Activated CD4-positive, alpha-beta T cell treated with anti-CD3 and anti-CD28 coated beads, Interleukin-2, amount 10 ng/mL, durations not matched to agents 24 days and 14 days (primary cell): Measurements from ENCODE around the gene TMEM222. TPM values are rescaled to one million over a fixed set of nuclear protein-coding genes. Genes with fewer than 3 reads are reported as not detected.
A peak's percentile ranks its signal among the peaks of the same experiment; 100 is the strongest.

Experiments used
- DNase-seq: peaks from one replicate; pipeline ENCODE4 v3.0.0; 2022
- H3K27ac Mint-ChIP-seq: one replicate; pipeline ENCODE4 v1.8.0; 2022; ENCODE audit warnings: mild to moderate bottlenecking, mixed read lengths
- H3K27me3 Mint-ChIP-seq: one replicate; pipeline ENCODE4 v1.8.0; 2022; ENCODE audit warnings: mixed read lengths
- H3K36me3 Mint-ChIP-seq: one replicate; pipeline ENCODE4 v1.8.0; 2022; ENCODE audit warnings: low read depth, mild to moderate bottlenecking, mixed read lengths
- H3K4me1 Mint-ChIP-seq: one replicate; pipeline ENCODE4 v1.8.0; 2021; ENCODE audit warnings: mixed read lengths
- H3K4me3 Mint-ChIP-seq: one replicate; pipeline ENCODE4 v1.8.0; 2022; ENCODE audit warnings: mild to moderate bottlenecking, moderate library complexity, mixed read lengths
- H3K9me3 Mint-ChIP-seq: one replicate; pipeline ENCODE4 v1.8.0; 2021; ENCODE audit warnings: mixed read lengths
- intact Hi-C: fragments of 100-400 bp; cut with micrococcal nuclease; formaldehyde crosslinking; loops from one replicate; pipeline ENCODE4 v1.15.1; 2023
- total RNA-seq: library from RNA; stranded (reverse); gene quantifications from 2 replicates; pipeline ENCODE4 v1.2.3, GENCODE V29; 2022

TMEM222 gene
- total RNA-seq, 1 donor from 2014 or later = 39.6 TPM

GRCh38 chr1:27341525-27342252, 19.7 kb downstream of the TMEM222 start, which contains the start of gene SYTL1:
SYTL1 (plus strand) TSS chr1:27342022; CDS start chr1:27345335, 3,313 bp downstream.
- Mint-ChIP-seq H3K4me1 (peaks cover 59% of the 10 kb centered on the region), H3K9me3 (no peaks in the 10 kb centered on the region)
- intact Hi-C loops = loop anchor here (1.0 kb wide), 2 partner anchors 8 to 19 kb away; partner anchors contain the start of gene TMEM222

DNA sequence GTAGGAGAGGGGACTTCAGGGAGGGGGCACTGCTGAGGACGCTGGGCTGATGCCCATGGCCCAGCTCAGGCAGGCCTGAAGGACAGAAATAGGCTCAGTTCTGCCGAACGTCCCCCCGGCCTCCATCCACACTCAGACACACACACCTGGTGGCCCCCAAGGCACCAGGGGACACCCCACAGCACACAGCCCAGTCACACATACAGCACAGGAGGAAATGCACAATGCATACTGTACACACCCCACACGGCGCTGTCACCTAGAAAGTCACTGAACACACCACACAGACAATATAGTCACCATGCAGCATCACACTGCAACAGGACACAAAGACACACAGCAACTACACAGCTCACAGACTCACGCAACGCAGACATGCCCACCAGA, 20.4 kb downstream of the TMEM222 start:
- intact Hi-C loops = no loop called here
- Mint-ChIP-seq H3K4me1 (peaks cover 59% of the 10 kb centered on the region), H3K4me3 (peak overlapping the region; percentile 86), H3K27ac (peak overlapping the region; percentile 87), H3K36me3 (peaks cover 18% of the 10 kb centered on the region), H3K27me3 (no peaks in the 10 kb centered on the region), H3K9me3 (no peaks in the 10 kb centered on the region)
- peak; percentile 77 for DNase-seq

More at GRCh38 chr1:27341525-27342252, 19.7 kb downstream of the TMEM222 start, which contains the start of gene SYTL1:
- H3K27ac Mint-ChIP-seq = peak within 1 kb of the TSS; percentile 87
- peaks cover 18% of the 10 kb centered on the region for H3K36me3 Mint-ChIP-seq
- no peaks in the 10 kb centered on the region for H3K27me3 Mint-ChIP-seq
- peak within 1 kb of the TSS; percentile 86 for H3K4me3 Mint-ChIP-seq
- peak; percentile 90 for DNase-seq

- H3K4me1 Mint-ChIP-seq = peaks cover 61% of the 10 kb centered on the region
Measured at GRCh38 chr1:27342778-27343638, 21.0 kb downstream of the TMEM222 start.

GRCh38 chr1:27343639-27344025, 21.7 kb downstream of the TMEM222 start:
- peak; percentile 70 for DNase-seq
- intact Hi-C loops = no loop called here
- Mint-ChIP-seq H3K27me3 (no peaks in the 10 kb centered on the region), H3K9me3 (no peaks in the 10 kb centered on the region), H3K4me1 (peaks cover 62% of the 10 kb centered on the region), H3K4me3 (peak overlapping the region; percentile 86), H3K36me3 (peaks cover 21% of the 10 kb centered on the region), H3K27ac (peak overlapping the region; percentile 87)

More at GRCh38 chr1:27342778-27343638, 21.0 kb downstream of the TMEM222 start:
- no peaks in the 10 kb centered on the region for H3K27me3 Mint-ChIP-seq
- intact Hi-C loops = no loop called here
- peak; percentile 93 for DNase-seq
- no peaks in the 10 kb centered on the region for H3K9me3 Mint-ChIP-seq
- peaks cover 19% of the 10 kb centered on the region for H3K36me3 Mint-ChIP-seq
- H3K4me3 Mint-ChIP-seq = peak overlapping the region; percentile 86
- H3K27ac Mint-ChIP-seq = peak overlapping the region; percentile 87

- no peaks in the 10 kb centered on the region for H3K27me3 Mint-ChIP-seq
- peaks cover 47% of the 10 kb centered on the region for H3K4me1 Mint-ChIP-seq
- H3K27ac Mint-ChIP-seq = no peak overlapping the region
- H3K9me3 Mint-ChIP-seq = no peaks in the 10 kb centered on the region
- intact Hi-C loops = no loop called here
- peak overlapping the region; percentile 27 for H3K4me3 Mint-ChIP-seq
- DNase-seq = no peak
- peaks cover 19% of the 10 kb centered on the region for H3K36me3 Mint-ChIP-seq
Measured at GRCh38 chr1:27345272-27345671, 23.3 kb downstream of the TMEM222 start.

DNA sequence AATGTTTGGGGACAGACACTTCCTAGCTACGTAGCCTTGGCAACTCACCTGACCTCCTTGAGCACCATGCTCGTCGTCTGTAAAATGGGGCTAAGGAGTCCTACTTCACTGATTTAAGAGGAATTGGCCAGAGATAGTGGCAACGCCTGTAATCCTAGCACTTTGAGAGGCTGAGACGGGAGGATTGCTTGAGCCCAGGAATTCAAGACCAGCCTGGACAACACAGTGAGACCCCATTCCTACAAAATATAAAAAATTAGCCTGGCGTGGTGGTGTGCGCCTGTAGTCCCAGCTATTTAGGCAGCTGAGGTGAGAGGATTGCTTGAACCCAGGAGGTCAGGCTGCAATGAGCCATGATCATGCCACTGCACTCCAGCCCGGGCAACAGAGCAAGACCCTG, 24.4 kb downstream of the TMEM222 start:
- intact Hi-C loops = no loop called here
- no peaks in the 10 kb centered on the region for H3K27me3 Mint-ChIP-seq
- peaks cover 39% of the 10 kb centered on the region for H3K4me1 Mint-ChIP-seq
- DNase-seq = no peak
- peak overlapping the region; percentile 26 for H3K4me3 Mint-ChIP-seq
- no peaks in the 10 kb centered on the region for H3K9me3 Mint-ChIP-seq
- peaks cover 19% of the 10 kb centered on the region for H3K36me3 Mint-ChIP-seq
- H3K27ac Mint-ChIP-seq = peak overlapping the region; percentile 34

DNA sequence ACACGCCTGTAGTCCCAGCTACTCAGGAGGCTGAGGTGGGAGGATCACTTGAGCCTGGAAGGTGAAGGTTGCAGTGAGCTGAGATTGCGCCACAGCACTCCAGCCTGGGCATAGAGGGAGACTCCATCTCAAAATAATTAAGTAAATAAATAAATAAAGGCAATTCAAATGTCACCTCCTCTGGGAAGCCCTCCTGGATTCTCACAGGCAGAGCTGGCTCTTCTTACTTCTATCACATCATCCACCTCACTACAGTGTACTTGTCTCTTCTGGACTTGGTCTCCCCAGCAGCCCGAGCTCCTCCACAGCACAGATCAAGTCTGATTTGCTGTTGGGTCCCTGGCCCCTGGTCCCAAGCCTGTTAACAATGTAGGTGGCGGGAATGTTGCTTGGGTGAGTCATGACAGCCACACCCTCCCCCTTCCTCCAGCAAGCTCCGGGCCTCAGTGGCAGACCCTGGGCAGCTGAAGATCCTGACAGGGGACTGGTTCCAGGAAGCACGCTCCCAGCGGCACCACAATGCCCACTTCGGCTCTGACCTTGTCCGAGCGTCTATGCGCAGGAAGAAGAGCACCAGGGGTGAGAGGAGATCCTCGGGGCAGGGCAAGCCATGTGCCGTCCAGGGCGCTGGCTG, 25.1 kb downstream of the TMEM222 start:
- intact Hi-C loops = no loop called here
- H3K36me3 Mint-ChIP-seq = peaks cover 20% of the 10 kb centered on the region

GRCh38 chr1:27348861-27349783, 27.2 kb downstream of the TMEM222 start:
- Mint-ChIP-seq H3K27me3 (no peaks in the 10 kb centered on the region), H3K4me3 (peak overlapping the region; percentile 51), H3K4me1 (peaks cover 14% of the 10 kb centered on the region), H3K36me3 (peaks cover 21% of the 10 kb centered on the region), H3K27ac (no peak overlapping the region), H3K9me3 (no peaks in the 10 kb centered on the region)
- DNase-seq = peak; percentile 82
- intact Hi-C loops = loop anchor here (1.0 kb wide), 1 partner anchor 8 kb away; no protein-coding TSS in a partner anchor

More for the DNA sequence above, 25.1 kb downstream of the TMEM222 start:
- DNase-seq = no peak
- Mint-ChIP-seq H3K9me3 (no peaks in the 10 kb centered on the region), H3K27me3 (no peaks in the 10 kb centered on the region), H3K4me3 (no peak overlapping the region), H3K27ac (no peak overlapping the region), H3K4me1 (peaks cover 32% of the 10 kb centered on the region)

DNA sequence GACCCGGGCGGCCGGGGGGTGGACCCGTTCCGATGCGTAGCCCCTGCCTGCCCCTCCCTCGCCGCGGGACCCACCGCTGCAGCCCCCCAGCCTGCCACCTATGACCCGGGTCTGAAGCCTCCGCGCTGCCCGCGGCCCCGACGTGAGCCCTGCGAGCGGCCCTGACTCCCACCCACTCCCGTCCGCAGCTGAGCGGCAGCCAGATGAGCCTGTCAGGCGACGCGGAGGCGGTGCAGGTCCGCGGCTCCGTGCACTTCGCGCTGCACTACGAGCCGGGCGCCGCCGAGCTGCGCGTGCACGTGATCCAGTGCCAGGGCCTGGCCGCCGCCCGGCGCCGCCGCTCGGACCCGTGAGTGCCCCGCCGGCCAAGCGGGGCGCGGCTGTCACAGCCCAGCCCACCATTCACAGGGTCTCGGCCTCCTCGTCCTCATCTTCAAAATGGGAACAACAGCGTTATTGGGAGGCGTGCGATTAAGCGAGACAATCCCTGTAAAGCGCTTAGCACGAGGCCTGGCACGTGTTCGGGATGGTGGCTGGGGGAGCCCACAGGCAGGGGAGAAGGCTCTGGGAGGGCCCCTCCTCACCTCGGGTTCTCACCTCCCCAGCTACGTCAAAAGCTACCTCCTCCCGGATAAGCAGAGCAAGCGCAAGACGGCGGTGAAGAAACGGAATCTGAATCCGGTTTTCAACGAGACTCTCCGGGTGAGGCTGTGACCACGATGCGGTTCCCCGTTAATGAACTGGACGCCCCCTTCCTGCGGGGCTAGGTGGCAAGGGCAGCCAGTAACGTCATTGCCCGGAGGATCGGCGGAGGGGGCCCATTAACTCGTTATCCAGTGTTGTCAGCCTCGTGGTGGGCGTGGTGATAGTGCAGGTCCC, 28.1 kb downstream of the TMEM222 start:
- H3K4me1 Mint-ChIP-seq = peaks cover 9% of the 10 kb centered on the region
- intact Hi-C loops = loop anchor here (1.0 kb wide), 1 partner anchor 9 kb away; no protein-coding TSS in a partner anchor
- peaks cover 19% of the 10 kb centered on the region for H3K36me3 Mint-ChIP-seq
- H3K9me3 Mint-ChIP-seq = no peaks in the 10 kb centered on the region
- no peak overlapping the region for H3K27ac Mint-ChIP-seq
- no peak overlapping the region for H3K4me3 Mint-ChIP-seq
- no peak for DNase-seq
- H3K27me3 Mint-ChIP-seq = no peaks in the 10 kb centered on the region

- Mint-ChIP-seq H3K4me3 (no peak overlapping the region), H3K36me3 (peaks cover 20% of the 10 kb centered on the region), H3K4me1 (peaks cover 9% of the 10 kb centered on the region)
Measured at GRCh38 chr1:27350663-27351540, 28.9 kb downstream of the TMEM222 start.

DNA sequence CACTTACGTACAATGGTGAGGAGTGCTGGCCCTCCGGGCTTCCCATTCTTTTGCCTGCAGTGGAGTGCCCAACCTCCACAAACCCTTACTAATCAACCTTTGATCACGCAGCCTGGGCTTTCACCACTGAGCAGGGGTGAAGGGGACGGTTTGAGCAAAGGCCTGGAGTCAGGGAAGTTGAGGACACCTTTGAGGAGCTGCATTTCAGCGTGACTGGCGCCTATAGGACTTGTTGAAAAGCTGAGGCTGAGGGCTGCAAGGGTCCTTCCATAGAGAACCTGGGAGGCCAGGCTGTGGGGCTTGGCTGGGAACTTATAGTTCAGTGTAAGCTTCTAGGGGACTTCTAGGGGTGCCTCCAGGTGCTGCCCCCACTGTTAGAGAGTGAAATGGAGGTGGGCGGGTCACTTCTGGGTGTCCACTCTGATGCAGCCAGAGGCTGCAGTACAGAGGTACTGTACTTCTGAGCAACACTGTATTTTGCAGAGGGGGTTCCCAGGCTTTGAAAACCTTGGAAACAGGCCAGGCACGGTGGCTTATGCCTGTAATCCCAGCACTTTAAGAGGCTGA, 29.7 kb downstream of the TMEM222 start:
- no peak for DNase-seq
- intact Hi-C loops = no loop called here
- peaks cover 8% of the 10 kb centered on the region for H3K4me1 Mint-ChIP-seq
- no peaks in the 10 kb centered on the region for H3K27me3 Mint-ChIP-seq
- H3K4me3 Mint-ChIP-seq = no peak overlapping the region
- no peak overlapping the region for H3K27ac Mint-ChIP-seq
- peaks cover 16% of the 10 kb centered on the region for H3K36me3 Mint-ChIP-seq
- H3K9me3 Mint-ChIP-seq = no peaks in the 10 kb centered on the region

More at GRCh38 chr1:27350663-27351540, 28.9 kb downstream of the TMEM222 start:
- Mint-ChIP-seq H3K27ac (no peak overlapping the region), H3K27me3 (no peaks in the 10 kb centered on the region), H3K9me3 (no peaks in the 10 kb centered on the region)
- DNase-seq = no peak
- intact Hi-C loops = no loop called here
